ENCODE results near the gene PCTP. TPM values are rescaled to one million over a fixed set of nuclear protein-coding genes. Genes with fewer than 3 reads are reported as not detected.

The PCTP gene
- total RNA-seq, 1 experiment from 2014 or later: 17.3 TPM

GRCh38 chr17:55705847-55706246 lies 45.0 kb upstream of the PCTP start:
- H3F3A ChIP-seq (ENCODE audit: insufficient read depth, low read depth): 0 out of 2 replicates have a peak, but pooled peaks cover 5% of the 10 kb centered on the region
- H3K36me3 ChIP-seq (ENCODE audit: low read depth): no peaks in the 10 kb centered on the region
- peaks cover 11% of the 10 kb centered on the region; the same call in 1 of the 2 replicates for H3K27me3 ChIP-seq (ENCODE audit: insufficient read depth, low read depth)
- H3K9me3 ChIP-seq (ENCODE audit: insufficient read depth, low read depth): no peaks in the 10 kb centered on the region
- POLR2A ChIA-PET (ENCODE audit: unreplicated experiment): no interaction called here
- DNase-seq: peak in 1 of 2 experiments; percentile 78
- no peak overlapping the region for H3K27ac ChIP-seq
- CTCF ChIA-PET: no interaction called here
- no TSS peak for BruUV-seq (replicated peaks)
- no peaks in the 10 kb centered on the region for H3K9me2 ChIP-seq (ENCODE audit: insufficient read depth)
- H2AFZ ChIP-seq: no peak overlapping the region
- H3K79me2 ChIP-seq (ENCODE audit: low read depth): no peaks in the 10 kb centered on the region
- H3K4me3 ChIP-seq: no peak overlapping the region
- no peaks in the 10 kb centered on the region for H4K20me1 ChIP-seq (ENCODE audit: insufficient read depth)
- TF ChIP-seq EZH2 (IDR thresholded peaks at IDR 0.05; ENCODE audit: low read depth) (no peak), CTCF (conservative IDR thresholded peaks at IDR 0.05) (no peak)
- intact Hi-C loops (cut with micrococcal nuclease; ENCODE audit: unreplicated experiment): no loop called here
- peaks cover 32% of the 10 kb centered on the region for H3K4me1 ChIP-seq (replicated peaks; ENCODE audit: insufficient read depth)
- peak overlapping the region; percentile 31 for H3K4me2 ChIP-seq

- BruUV-seq (replicated peaks): no TSS peak
- Histone ChIP-seq H3K4me1 (replicated peaks; ENCODE audit: insufficient read depth) (peaks cover 32% of the 10 kb centered on the region), H4K20me1 (ENCODE audit: insufficient read depth) (no peaks in the 10 kb centered on the region), H3K4me3 (no peak overlapping the region), H3K36me3 (ENCODE audit: low read depth) (no peaks in the 10 kb centered on the region), H2AFZ (no peak overlapping the region), H3K27ac (no peak overlapping the region), H3K9me3 (ENCODE audit: insufficient read depth, low read depth) (no peaks in the 10 kb centered on the region), H3K27me3 (ENCODE audit: insufficient read depth, low read depth) (peaks cover 5% of the 10 kb centered on the region), H3F3A (ENCODE audit: insufficient read depth, low read depth) (0 out of 2 replicates have a peak, but pooled peaks cover 5% of the 10 kb centered on the region), H3K9me2 (ENCODE audit: insufficient read depth) (no peaks in the 10 kb centered on the region), H3K4me2 (peak overlapping the region; percentile 29; the same call in 1 of the 2 replicates), H3K79me2 (ENCODE audit: low read depth) (no peaks in the 10 kb centered on the region)
- DNase-seq: no peak
- CTCF ChIA-PET: no interaction called here
- POLR2A ChIA-PET (ENCODE audit: unreplicated experiment): no interaction called here
- intact Hi-C loops (cut with micrococcal nuclease; ENCODE audit: unreplicated experiment): no loop called here
- no peak for TF ChIP-seq EZH2 (IDR thresholded peaks at IDR 0.05; ENCODE audit: low read depth)
- TF ChIP-seq CTCF (conservative IDR thresholded peaks at IDR 0.05): no peak
These were observed 43.8 kb upstream of the PCTP start for GRCh38 chr17:55706808-55707773.

- no peaks in the 10 kb centered on the region for H3K9me3 ChIP-seq (ENCODE audit: insufficient read depth, low read depth)
- no peak overlapping the region for H3K27ac ChIP-seq
- H3F3A ChIP-seq (ENCODE audit: insufficient read depth, low read depth): 0 out of 2 replicates have a peak, but pooled peaks cover 5% of the 10 kb centered on the region
- intact Hi-C loops (cut with micrococcal nuclease; ENCODE audit: unreplicated experiment): no loop called here
- H3K79me2 ChIP-seq (ENCODE audit: low read depth): no peaks in the 10 kb centered on the region
- peak overlapping the region; percentile 29; the same call in 1 of the 2 replicates for H3K4me2 ChIP-seq
- POLR2A ChIA-PET (ENCODE audit: unreplicated experiment): no interaction called here
- H3K36me3 ChIP-seq (ENCODE audit: low read depth): no peaks in the 10 kb centered on the region
- no peaks in the 10 kb centered on the region for H4K20me1 ChIP-seq (ENCODE audit: insufficient read depth)
- CTCF ChIA-PET: no interaction called here
- no peaks in the 10 kb centered on the region for H3K9me2 ChIP-seq (ENCODE audit: insufficient read depth)
- DNase-seq: no peak
- no peak overlapping the region for H3K4me3 ChIP-seq
- H2AFZ ChIP-seq: no peak overlapping the region
- TF ChIP-seq EZH2 (IDR thresholded peaks at IDR 0.05; ENCODE audit: low read depth): no peak
- no peak for TF ChIP-seq CTCF (conservative IDR thresholded peaks at IDR 0.05)
- no TSS peak for BruUV-seq (replicated peaks)
- H3K27me3 ChIP-seq (ENCODE audit: insufficient read depth, low read depth): peaks cover 14% of the 10 kb centered on the region
- H3K4me1 ChIP-seq (replicated peaks; ENCODE audit: insufficient read depth): peaks cover 32% of the 10 kb centered on the region
These were observed 42.5 kb upstream of the PCTP start for GRCh38 chr17:55708175-55708974.

Data from PC-9 (cell line).